Measurements from ENCODE around the gene ZNF628.
A peak's percentile ranks its signal among the peaks of the same experiment; 100 is the strongest.

Gene ZNF628

DNA sequence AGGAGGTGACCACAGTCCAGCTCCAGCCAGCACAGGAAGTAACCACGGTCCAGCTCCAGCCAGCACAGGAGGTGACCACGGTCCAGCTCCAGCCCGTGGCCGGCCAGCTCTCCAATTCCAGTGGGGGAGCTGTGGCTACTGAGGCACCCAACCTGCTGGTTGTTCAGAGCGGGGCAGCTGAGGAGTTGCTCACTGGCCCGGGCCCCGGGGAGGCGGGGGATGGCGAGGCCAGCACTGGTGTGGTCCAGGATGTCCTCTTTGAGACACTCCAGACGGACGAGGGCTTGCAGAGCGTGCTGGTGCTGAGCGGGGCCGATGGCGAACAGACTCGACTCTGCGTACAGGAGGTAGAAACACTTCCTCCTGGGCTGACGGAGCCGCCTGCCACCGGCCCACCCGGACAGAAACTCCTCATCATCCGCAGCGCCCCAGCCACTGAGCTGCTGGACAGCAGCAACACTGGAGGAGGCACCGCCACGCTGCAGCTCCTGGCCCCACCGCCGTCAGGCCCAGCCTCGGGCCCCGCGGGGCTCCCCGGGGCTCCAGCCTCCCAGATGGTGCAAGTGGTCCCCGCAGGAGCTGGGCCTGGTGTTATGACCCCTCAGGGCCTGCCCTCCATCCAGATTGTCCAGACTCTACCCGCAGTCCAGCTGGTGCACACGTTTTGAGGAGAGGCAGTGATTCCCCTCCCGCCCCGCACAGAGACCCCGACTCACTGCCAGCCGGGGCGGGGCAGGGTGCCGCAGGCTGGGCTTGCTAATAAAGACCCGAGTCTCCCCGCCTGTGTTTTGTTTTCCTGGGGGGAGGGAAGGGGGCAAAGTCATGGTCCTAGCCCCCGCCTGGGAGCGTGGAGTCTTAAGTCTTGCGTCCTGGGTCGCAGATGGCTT is 7.5 kb downstream of the ZNF628 start:
- DNase-seq (ENCODE audit: low read depth in 1 of 2, low spot score in 1 of 2) = no peak

DNA sequence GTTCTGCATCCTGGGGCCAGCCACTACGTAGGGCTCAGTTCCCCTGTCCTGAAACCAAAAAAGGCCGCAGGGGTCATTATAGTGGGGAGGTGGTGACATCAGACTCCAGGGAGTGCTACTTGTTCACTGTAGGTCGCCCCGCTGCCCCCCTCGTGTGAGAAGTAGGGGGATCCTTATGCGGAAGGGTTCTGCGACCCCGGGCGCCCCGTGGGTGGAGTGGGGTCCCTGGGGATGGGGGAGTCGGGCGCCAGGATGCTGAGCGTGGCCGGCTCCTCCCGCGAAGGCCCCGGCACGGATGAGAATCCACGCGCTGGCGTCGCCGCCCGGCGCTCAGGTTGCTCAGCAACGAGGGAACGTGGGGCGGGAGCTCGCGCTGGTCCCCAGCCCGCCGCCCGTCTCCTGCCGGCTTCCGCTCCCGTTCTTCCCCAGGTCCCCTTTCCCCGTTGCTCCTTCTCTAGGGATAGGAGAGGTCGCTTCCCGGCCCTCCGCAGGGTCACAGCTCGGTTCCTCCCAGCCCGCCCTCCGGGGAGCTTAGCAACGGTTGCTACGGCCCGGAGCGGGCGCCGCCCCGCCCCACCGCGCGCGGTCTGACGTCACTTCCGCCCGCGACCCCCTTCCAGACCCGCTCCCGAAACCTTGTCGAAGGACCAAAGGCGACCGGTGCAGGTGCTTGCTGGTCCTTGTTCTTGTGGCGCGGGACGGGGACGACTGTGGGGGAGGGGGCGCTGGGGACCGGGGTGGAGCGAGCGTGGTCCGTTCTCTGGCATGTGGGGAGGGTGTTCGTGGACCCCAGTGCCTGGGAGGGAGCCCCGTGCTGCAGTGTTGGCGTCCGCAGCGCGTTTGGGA is 8.4 kb downstream of the ZNF628 start, which contains the start of gene NAT14:
NAT14 (plus strand) TSS at position 596 of the 846 bp plus-strand sequence. CDS start 521 bp downstream, outside the sequence.
- DNase-seq (ENCODE audit: low read depth in 1 of 2, low spot score in 1 of 2) = peak; percentile 13 to 51

DNA sequence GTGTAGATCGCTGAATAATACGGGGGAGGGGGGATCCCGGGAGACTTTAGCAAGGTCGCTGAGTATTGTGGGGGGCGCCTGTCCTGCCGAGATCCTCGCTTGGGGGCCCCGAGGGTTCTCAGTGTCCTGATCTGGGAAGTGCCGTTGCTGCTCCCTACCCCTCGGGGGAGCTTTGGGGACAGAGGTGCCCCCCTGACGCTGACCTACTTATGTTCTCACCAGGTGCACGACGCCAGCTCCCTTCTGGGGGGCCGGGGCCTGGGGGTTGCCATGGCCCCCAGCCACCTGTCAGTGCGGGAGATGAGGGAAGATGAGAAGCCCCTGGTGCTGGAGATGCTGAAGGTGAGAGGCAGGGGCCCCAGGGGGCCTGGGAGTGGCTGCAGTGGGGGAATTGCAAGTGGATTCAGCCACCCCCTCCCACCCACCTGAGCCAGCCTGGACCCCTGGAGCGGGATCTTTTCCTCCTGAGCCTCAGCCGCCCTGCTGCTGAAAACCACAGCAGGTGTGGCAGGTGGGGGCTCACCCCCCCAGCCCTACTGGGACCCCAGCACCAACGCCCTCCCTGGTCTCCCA is 9.1 kb downstream of the ZNF628 start:
- DNase-seq (ENCODE audit: low read depth in 1 of 2, low spot score in 1 of 2) = no peak

DNA sequence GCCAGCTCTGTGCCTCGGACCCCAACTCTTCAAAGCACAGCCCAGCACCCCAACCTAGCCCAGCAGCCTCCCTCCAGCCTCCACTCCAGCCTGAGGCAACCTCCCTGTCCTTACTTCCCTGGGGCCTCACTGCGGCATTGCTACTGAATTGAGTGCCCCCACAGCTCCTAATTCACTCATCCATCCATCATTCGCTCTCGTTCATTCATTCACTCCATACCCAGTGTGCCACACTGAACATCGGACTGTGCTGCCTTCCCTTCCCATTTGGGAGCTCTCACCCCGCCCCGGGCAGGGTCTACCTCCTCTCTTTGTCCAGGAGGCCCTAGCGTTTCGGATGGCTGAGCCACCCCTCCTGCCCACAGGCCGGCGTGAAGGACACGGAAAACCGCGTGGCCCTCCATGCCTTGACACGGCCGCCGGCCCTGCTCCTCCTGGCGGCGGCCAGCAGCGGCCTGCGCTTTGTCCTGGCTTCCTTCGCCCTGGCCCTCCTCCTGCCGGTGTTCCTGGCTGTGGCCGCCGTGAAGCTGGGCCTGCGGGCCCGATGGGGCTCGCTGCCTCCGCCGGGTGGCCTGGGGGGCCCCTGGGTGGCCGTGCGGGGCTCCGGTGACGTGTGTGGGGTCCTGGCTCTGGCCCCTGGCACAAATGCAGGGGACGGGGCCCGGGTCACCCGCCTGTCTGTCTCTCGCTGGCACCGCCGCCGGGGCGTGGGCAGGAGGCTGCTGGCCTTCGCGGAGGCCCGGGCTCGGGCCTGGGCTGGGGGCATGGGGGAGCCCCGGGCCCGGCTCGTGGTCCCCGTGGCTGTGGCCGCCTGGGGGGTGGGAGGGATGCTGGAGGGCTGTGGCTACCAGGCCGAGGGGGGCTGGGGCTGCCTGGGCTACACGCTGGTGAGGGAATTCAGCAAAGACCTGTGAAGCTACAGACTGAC is 9.9 kb downstream of the ZNF628 start:
- no peak for DNase-seq (ENCODE audit: low read depth in 1 of 2, low spot score in 1 of 2)

DNA sequence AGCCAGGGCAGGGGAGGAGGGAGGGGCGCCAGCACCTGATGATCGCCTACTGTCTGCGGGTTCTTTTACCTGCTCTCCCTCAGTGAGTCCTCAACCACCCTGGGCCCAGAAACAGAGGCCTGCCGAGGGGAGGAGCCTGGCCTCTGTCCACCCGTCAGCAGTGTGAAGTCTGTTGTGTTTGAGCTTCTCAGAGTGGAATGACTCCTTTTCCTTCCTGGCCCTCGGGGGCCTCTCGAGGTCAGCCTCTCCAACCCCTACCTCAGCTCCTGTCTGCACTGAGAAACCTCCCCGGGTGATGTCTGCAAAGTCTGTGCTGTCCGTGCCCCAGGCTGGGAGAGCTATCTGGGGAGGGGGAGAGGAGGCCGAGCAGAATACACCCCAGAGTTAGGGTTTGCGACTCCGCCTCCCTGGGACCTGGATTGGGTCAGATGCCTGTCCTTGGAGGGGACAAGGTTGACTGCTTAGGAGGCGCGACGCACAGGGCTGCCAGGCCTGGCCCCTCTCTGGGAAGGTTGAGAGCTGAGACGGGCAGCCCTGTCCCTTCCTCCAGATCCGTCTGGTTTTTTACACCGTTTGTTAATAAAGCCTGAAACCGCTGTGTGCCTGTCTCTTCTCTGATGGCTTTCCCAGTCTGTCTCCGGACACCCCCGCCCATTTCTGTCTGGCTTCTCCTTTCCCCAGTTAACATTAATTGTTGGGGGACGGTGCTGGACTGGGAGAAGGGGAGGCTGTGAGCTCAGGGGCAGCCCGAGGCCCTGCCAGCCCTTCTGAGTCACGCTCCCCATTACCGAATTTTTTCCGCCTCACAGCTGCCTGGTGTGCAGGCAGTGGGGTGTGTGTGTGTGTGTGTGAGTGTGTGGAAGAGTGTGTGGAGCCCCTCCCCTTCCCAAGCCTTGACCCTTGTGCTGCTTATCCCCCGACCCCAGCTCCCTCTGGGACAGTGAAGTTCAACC is 10.8 kb downstream of the ZNF628 start:
- no peak for DNase-seq (ENCODE audit: low read depth in 1 of 2, low spot score in 1 of 2)

DNA sequence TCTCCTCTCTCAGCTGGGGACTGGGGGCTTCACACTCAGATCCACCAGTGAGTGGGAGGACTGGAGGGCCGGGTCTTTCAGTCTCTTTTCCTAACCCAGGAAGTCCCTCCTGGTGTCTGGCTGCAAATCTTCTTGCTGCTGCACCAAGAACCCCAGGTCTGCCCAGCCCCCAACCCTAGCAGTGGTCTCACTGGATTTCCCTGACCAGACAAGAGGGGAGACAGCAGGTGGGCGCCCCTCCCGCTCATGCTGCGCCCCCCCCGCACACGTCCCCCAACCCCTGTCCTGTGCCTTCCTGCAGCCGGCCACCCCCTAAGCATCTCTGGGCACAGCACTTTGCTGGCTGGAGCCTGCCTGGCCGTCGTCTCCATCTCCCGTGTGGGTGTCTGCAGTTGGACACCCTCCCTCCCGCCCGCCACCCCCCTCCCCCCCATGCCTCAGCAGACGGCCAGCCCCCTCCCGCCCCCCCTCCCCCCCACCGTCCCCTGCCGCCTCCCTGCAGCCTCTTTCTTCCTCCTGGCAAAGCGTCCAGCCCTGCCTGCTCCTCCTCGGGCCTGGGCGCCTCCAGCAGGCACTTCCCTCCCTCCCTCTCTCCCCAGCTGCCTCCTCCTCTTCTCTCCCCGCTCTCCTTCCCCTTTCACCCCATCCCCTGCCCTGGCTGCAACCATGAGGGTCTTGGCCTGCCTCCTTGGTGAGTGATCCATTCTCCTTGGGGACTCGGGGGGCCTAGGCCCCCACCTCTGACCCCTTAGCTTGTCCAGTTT is 11.7 kb downstream of the ZNF628 start, which contains the start of gene SSC5D:
SSC5D (plus strand) TSS at position 513 of the 764 bp plus-strand sequence; CDS start at position 667, 154 bp downstream.
- no peak for DNase-seq (ENCODE audit: low read depth in 1 of 2, low spot score in 1 of 2)

DNA sequence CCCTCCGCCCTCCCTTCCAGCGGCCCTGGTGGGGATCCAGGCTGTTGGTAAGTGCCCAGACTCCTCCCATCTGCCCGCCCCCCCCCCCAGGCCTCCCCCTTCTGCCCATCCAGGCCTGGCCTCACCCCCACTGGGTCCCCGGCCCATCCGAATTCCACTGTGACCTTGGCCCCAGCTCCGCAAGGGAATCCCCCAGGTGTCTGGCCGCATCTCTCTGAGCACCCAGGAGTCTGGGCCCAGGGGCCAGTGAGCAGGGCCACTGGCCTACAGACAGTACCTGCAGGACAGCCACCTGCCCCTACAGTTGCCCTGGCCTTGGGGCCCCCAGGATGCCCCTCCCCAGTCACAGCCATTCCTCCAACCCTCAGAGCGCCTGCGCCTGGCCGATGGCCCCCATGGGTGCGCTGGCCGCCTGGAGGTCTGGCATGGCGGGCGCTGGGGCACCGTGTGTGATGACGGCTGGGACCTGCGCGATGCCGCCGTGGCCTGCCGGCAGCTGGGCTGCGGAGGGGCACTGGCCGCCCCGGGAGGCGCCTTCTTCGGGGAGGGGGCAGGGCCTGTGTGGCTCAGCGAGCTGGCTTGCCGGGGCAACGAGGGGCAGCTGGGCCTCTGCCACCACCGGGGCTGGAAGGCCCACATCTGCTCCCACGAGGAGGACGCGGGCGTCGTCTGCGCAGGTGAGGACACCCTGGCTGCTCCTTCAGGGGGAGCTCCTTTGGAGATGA is 12.7 kb downstream of the ZNF628 start:
- no peak for DNase-seq (ENCODE audit: low read depth in 1 of 2, low spot score in 1 of 2)

DNA sequence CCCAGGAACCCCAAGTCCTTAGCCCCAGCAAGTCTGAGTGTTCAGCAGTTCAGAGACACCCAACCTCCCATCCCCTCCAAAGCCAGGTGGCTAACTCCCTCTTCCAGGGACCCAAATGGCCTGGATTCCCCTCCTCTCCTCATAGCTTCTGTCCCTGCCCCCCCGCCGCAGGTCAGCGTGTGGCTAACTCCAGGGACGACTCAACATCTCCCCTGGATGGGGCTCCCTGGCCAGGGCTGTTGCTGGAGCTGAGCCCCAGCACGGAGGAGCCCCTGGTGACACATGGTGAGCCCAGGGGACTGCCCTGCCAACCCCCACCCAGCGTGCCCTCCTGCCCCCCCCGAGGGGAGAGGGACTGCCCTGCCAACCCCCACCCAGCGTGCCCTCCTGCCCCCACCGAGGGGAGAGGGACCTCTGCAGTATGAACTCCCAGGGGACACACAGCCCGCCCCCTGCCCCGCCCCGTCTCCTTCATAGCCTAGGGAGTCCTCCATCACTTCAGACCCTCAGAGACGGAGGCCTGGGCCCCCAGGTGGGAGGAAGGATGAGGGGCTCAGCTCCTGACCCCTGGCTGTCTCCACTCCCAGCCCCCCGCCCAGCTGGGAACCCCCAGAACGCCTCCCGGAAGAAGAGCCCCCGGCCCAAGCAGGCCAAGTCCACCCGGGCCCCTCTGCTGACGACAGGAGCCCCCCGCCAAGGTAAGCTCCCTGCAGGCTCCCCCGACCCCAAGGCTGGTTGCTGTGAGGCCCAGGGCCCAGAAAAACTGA is 13.5 kb downstream of the ZNF628 start:
- DNase-seq (ENCODE audit: low read depth in 1 of 2, low spot score in 1 of 2) = no peak

DNA sequence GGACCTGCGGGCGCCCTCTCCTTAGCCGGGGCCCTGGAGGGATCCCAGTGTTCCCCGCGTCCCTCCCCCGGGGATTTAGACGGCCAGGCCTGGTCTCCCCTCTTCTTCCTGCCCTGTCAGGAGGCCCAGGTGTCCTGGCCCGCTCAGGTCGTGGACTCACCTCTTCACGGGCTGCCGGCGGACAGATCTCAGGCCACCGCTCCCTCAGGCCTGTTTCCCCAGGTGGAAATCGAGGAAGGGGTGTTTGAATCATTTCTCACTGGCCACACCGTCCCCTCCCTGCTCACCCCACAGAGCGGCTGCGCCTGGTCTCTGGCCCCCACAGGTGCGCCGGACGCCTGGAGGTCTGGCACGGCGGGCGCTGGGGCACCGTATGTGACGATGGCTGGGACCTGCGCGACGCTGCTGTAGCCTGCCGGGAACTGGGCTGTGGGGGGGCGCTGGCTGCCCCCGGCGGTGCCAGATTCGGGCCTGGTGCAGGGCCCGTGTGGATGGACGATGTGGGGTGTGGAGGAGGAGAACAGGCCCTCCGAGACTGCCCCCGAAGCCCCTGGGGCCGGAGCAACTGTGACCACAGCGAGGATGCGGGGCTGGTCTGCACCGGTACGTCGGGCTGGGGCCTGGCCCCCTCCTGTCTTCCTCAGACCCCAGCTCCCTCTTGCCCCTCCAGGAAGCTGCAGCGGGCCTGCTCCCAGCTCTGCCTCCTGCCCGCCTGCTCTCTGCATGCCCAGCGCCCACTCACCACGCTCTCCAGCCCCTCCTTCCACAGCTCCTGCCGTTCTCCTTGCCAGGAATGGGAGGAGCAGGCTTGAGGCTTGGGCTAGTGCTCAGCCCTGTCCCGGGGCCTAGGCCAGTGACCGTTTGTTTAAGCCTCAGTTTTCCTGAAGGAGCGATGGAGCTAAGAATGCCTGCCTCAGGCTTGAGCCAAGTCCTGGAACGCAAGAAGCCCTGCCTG is 14.3 kb downstream of the ZNF628 start:
- no peak for DNase-seq (ENCODE audit: low read depth in 1 of 2, low spot score in 1 of 2)

DNA sequence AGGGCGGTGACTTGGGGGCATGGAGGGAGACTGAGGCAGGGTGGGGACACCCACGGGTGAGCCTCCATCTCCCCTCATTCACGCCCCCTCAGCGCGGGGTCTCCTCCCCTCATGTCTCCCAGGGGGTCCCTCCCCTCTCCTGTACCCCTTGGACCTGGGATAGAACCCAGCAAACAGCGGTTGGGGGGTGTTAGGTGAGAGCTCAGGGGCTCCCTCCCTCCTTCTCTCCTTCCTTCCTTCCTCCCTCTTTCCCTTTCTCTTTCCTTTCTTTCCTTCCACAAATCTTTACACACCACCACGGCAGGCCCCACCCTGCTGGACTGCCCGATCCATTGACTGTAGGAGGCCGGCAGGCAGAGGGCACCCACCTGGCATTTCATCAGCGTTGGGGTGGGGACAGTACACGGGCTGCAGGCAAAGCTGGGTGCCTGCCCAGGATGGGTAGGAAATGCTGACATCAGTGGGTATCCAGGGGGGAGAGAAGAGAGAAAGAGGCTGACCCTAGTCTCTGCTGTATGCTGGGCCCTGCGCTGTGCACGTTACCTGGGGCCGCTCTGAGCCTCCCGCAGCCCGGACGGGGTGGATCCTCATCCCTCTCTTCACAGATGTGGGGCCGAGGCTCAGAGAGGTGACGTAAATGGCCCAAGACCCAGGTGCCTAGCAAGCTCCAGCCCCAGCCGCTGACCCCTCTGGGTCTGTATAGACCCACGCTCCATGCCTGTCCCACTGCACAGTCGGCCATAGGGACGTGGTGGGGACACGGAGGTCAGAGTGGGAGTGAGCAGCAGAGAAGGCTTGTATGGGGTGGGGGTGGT is 15.3 kb downstream of the ZNF628 start:
- DNase-seq (ENCODE audit: low read depth in 1 of 2, low spot score in 1 of 2) = no peak

DNA sequence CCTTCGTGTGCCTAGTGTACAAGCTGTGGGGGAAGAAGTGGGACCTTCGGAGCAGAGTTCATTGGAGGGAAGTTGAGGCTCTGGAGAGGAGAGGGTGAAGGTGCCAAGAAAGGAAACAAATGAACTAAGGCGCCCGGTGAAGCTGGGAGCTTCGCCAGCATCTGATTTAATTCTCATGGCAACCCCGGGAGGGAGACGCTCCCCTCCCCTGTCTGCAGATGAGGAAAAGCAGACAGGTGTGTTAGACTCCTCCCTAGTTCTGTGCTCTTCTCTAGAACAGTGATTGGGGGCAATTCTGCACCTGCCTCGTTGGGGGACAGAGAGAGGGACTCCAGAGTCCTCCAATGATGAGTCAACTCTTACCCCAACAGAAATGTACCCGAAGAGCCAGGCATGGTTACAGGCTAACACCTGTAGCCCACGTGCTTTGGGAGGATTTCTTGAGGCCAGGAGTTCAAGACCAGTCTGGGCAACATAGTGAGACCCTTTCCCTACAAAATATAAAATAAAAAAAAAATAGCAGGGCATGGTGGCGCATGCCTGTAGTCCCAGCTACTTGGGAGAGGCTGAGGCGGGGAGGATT is 16.0 kb downstream of the ZNF628 start:
- DNase-seq (ENCODE audit: low read depth in 1 of 2, low spot score in 1 of 2) = no peak

DNA sequence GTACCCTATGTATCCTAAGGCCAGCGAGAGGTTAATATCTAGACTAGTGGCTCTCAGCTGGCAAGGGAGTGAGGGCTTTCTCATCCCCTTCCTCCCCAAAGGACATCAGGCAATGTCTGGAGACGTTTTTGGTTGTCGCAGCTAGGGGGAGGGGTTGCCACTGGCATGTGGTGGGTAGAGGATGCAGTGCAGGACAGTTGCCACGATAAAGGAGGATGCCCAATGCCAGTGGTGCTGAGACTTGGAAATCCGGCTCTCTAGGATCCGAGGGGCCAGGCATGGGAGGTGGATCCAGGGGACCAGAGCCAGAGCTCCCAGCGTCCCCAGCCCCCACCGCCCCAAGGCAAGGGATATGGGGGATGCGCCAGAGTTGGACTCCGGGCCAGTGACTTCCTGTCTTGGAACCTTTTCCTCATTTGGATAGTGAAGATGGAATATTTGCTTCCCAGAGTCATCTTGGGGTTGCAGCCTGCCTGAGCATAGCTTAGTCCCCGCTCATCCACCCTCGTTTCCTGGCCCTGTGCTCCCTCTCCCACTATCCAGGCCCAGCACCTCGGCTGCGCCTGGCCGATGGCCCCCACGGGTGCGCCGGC is 16.7 kb downstream of the ZNF628 start:
- DNase-seq (ENCODE audit: low read depth in 1 of 2, low spot score in 1 of 2) = no peak

DNA sequence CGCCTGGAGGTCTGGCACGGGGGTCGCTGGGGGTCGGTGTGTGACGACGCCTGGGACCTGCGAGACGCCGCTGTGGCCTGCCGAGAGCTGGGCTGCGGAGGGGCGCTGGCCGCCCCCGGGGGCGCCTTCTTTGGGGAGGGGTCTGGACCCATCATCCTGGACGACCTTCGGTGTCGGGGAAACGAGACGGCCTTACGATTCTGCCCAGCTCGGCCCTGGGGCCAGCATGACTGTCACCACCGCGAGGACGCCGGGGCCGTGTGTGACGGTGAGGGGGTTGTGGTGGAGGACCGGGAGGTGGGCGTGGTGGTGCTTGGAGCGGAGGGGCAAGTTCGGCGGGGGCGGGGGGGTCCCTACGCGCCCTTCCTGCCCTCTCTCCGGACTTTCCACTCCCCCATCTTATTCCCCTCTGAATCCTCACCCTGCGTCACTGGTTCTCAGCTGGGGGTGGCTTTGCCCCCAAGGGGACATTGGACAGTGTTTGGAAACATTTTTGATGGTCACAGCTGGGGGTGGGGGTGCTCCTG is 17.3 kb downstream of the ZNF628 start:
- DNase-seq (ENCODE audit: low read depth in 1 of 2, low spot score in 1 of 2) = no peak

DNA sequence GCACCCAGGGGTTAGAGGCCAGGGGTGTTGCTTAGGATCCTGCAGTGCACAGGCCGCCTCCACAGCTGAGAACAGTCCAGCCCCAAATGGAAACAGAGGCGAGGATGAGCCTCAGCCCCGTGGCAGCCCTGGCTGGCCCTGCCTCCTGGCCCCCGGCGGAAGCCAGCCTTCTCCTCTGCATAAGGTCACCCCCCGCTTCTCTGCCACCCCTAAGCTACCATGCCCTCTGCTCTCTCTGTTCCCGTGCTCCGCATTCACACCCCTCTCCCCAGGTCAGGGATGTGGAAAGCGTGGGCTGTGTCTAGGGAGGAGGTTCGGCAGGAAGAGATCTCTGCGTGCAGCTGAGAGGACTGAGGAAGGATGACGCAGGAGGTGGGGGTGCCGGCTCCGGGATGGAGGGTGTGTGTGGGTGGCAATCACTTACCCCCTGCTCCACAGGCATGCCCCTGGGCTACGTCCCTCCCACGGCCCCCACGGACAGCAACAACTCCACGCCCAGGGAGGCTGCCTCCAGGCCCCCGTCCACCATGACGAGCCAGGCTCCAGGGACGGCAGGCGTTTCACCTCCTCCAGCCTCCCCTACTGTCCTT is 17.9 kb downstream of the ZNF628 start:
- DNase-seq (ENCODE audit: low read depth in 1 of 2, low spot score in 1 of 2) = no peak
